ENCODE measurements around the gene NTRK1. TPM values are rescaled to one million over a fixed set of nuclear protein-coding genes. Genes with fewer than 3 reads are reported as not detected.

The NTRK1 gene
- total RNA-seq, 3 donors from 2014 or later: 0.16 to 4.9 (median 0.73) TPM

- Histone ChIP-seq H3K27me3 (peaks cover 0 to 18% of the 10 kb centered on the region in 2 donors), H3K4me1 (no peaks in the 10 kb centered on the region), H3K36me3 (no peaks in the 10 kb centered on the region), H3K27ac (peak overlapping the region in 1 of 2 donors; percentile 32), H3K9me3 (peaks cover 1 to 3% of the 10 kb centered on the region in 2 donors), H3K4me3 (no peak overlapping the region)
- TF ChIP-seq, protein P1, sequence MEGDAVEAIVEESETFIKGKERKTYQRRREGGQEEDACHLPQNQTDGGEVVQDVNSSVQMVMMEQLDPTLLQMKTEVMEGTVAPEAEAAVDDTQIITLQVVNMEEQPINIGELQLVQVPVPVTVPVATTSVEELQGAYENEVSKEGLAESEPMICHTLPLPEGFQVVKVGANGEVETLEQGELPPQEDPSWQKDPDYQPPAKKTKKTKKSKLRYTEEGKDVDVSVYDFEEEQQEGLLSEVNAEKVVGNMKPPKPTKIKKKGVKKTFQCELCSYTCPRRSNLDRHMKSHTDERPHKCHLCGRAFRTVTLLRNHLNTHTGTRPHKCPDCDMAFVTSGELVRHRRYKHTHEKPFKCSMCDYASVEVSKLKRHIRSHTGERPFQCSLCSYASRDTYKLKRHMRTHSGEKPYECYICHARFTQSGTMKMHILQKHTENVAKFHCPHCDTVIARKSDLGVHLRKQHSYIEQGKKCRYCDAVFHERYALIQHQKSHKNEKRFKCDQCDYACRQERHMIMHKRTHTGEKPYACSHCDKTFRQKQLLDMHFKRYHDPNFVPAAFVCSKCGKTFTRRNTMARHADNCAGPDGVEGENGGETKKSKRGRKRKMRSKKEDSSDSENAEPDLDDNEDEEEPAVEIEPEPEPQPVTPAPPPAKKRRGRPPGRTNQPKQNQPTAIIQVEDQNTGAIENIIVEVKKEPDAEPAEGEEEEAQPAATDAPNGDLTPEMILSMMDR (IDR thresholded peaks at IDR 0.05): no peak
- no peak for DNase-seq (ENCODE audit: low spot score in 2 of 2)
- intact Hi-C loops (cut with DNase I; ENCODE audit: low total_unique reads): no loop called here
These were observed 52.5 kb downstream of the NTRK1 start for GRCh38 chr1:156912861-156913808.

DNA sequence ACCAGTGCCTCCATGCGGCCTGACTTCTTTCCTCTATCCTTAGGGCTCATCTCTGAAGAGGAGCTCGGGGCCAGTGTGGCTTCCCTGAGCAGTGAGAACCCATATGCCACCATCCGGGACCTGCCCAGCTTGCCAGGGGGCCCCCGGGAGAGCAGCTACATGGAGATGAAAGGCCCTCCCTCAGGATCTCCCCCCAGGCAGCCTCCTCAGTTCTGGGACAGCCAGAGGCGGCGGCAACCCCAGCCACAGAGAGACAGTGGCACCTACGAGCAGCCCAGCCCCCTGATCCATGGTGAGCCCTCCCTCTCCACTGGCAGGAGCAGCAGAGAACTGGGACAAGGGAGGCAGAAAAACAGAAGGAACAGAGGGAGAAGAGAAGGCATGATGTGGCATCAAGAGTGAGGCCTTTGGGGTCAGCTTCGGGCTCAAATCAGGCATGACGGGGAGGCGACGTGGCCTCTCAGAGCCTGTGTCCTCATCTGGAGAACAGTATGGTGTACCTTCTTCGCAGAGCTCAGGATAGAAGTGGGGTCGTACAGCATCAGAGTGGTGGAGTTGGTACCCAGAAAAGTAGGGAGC is 53.2 kb downstream of the NTRK1 start:
- no peak for DNase-seq (ENCODE audit: low spot score in 2 of 2)
- no peak overlapping the region for H3K4me3 ChIP-seq
- intact Hi-C loops (cut with DNase I; ENCODE audit: low total_unique reads): no loop called here
- H3K36me3 ChIP-seq: no peaks in the 10 kb centered on the region
- no peaks in the 10 kb centered on the region for H3K4me1 ChIP-seq
- TF ChIP-seq, protein P1 (IDR thresholded peaks at IDR 0.05): no peak
- no peak for TF ChIP-seq POLR2AphosphoS5 (IDR thresholded peaks at IDR 0.05)
- no peak for TF ChIP-seq POLR2A (IDR thresholded peaks at IDR 0.05)
- H3K27me3 ChIP-seq: peaks cover 0 to 12% of the 10 kb centered on the region in 2 donors
- H3K9me3 ChIP-seq: peaks cover 5% of the 10 kb centered on the region in 2 donors
- H3K27ac ChIP-seq: peak overlapping the region in 1 of 2 donors; percentile 32

DNA sequence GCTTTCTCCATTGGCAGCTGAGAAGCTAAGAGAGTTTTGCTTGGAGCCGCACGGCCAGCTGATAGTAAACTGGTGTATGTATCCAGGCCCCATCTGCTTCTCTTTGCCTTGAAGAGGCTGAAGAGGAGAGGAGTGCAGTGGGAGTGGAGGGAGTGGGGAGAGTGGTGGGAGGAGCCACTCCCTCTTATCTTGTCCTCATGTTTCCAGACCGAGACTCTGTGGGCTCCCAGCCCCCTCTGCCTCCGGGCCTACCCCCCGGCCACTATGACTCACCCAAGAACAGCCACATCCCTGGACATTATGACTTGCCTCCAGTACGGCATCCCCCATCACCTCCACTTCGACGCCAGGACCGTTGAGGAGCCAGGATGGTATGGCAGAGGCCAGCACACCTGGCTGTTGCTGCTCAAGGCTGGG is 53.8 kb downstream of the NTRK1 start:
- peaks cover 0 to 9% of the 10 kb centered on the region in 2 donors for H3K27me3 ChIP-seq

GRCh38 chr1:156920233-156921052 is 59.8 kb downstream of the NTRK1 start, which contains the start of gene LRRC71:
TSS of gene LRRC71 (plus strand) at chr1:156920632. CDS start at chr1:156920804, 172 bp downstream.
- DNase-seq (ENCODE audit: low spot score in 2 of 2): peak; percentile 46 to 68
- peaks cover 11% of the 10 kb centered on the region in 2 donors for H3K4me1 ChIP-seq
- intact Hi-C loops (cut with DNase I; ENCODE audit: low total_unique reads): no loop called here
- H3K4me3 ChIP-seq: peak within 1 kb of the TSS in 2 of 3 donors; percentile 9 to 33
- H3K36me3 ChIP-seq: no peaks in the 10 kb centered on the region
- peaks cover 5% of the 10 kb centered on the region in 2 donors for H3K9me3 ChIP-seq
- H3K27ac ChIP-seq: peak within 1 kb of the TSS in 1 of 2 donors; percentile 35
- TF ChIP-seq, protein P1 (IDR thresholded peaks at IDR 0.05): peak; percentile 56 to 78 (median 68)
- peak in 2 of 3 donors; percentile 36 to 61 for TF ChIP-seq POLR2AphosphoS5 (IDR thresholded peaks at IDR 0.05)
- TF ChIP-seq POLR2A (IDR thresholded peaks at IDR 0.05): no peak
- peaks cover 4 to 49% of the 10 kb centered on the region in 2 donors for H3K27me3 ChIP-seq

More for the DNA sequence above, 53.8 kb downstream of the NTRK1 start:
- no peak for DNase-seq (ENCODE audit: low spot score in 2 of 2)
- H3K4me1 ChIP-seq: no peaks in the 10 kb centered on the region
- H3K36me3 ChIP-seq: no peaks in the 10 kb centered on the region
- intact Hi-C loops (cut with DNase I; ENCODE audit: low total_unique reads): no loop called here
- no peak overlapping the region for H3K4me3 ChIP-seq
- H3K27ac ChIP-seq: no peak overlapping the region
- TF ChIP-seq, protein P1 (IDR thresholded peaks at IDR 0.05): no peak
- no peak for TF ChIP-seq POLR2A (IDR thresholded peaks at IDR 0.05)
- no peak for TF ChIP-seq POLR2AphosphoS5 (IDR thresholded peaks at IDR 0.05)
- H3K9me3 ChIP-seq: peaks cover 5% of the 10 kb centered on the region in 2 donors

Measured in breast epithelium (tissue), 4 donors.